ENCODE measurements around the gene ITGB7.

GRCh38 chr12:53192531-53193021, 14.5 kb downstream of the ITGB7 start:
- TF ChIP-seq CTCF (conservative IDR thresholded peaks at IDR 0.05; ENCODE audit: low read depth, low read length) (no peak), EZH2 (IDR thresholded peaks at IDR 0.05; ENCODE audit: borderline replicate concordance, low read depth, low read length, poor library complexity, severe bottlenecking) (no peak)

All from A673 (cell line).